Large intestine (tissue), 3 donors: ENCODE results near the gene RALA. TPM values are rescaled to one million over a fixed set of nuclear protein-coding genes. Genes with fewer than 3 reads are reported as not detected.
"Not testable (repeated sequence)": the region's sequence is repeated elsewhere in the genome, so short reads cannot be mapped to it uniquely, and the experiment has no call there.

ENCODE experiments used
- DNase-seq, 2 donors: peaks; one replicate each; pipeline versions ENCODE4 v3.0.0 to v3.0.0-alpha.2; 2013
- H3K27ac ChIP-seq: one replicate; pipeline ENCODE4 v1.5.1; 2013; ENCODE audit warnings: low read length
- H3K27me3 ChIP-seq: 2 replicates; pipeline ENCODE4 v1.6.1; 2013; ENCODE audit warnings: low read length; ENCODE audit not compliant: control insufficient read depth, insufficient read depth
- H3K36me3 ChIP-seq: 2 replicates; pipeline ENCODE4 v1.6.1; 2013; ENCODE audit warnings: low read length; ENCODE audit not compliant: control insufficient read depth, insufficient read depth
- H3K4me1 ChIP-seq: one replicate; pipeline ENCODE4 v1.6.1; 2013; ENCODE audit warnings: low read length; ENCODE audit not compliant: control insufficient read depth, insufficient read depth
- H3K4me3 ChIP-seq: one replicate; pipeline ENCODE4 v1.5.1; 2013; ENCODE audit warnings: low read length
- H3K9me3 ChIP-seq: one replicate; pipeline ENCODE4 v1.6.1; 2013; ENCODE audit warnings: mild to moderate bottlenecking, low read depth, low read length, moderate library complexity; ENCODE audit not compliant: control insufficient read depth
- WGBS: methylation state at CpG from one replicate; pipeline ENCODE4 v1.1.5; 2013; ENCODE audit warnings: low lambda C conversion rate; ENCODE audit not compliant: insufficient coverage; 5-methylcytosine and 5-hydroxymethylcytosine counted together
- polyA plus RNA-seq: library from polyadenylated mRNA; unstranded; fragments of 120-200 nt; gene quantifications from one replicate; pipeline ENCODE4 v1.2.1, GENCODE V29; 2013

RALA gene
- polyA plus RNA-seq, 1 donor: 38.7 TPM

DNA sequence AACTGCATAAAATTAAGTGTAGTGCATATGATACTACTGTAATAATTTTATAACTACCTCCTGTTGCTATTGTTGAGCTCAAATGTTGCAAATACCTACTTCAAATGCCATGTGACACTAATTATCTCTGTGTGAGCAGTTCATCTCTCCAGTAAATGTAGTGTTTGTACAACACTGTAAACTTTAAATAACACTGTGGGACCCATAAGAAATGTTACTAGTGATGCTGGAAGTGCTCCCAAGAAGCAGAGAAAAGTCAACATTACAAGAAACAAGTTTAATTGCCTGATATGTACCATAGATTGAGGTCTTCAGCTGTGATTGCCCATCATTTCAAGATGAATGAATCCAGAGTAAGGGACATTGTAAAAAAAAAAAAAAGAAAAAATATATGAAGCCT, 39.9 kb downstream of the RALA start:
- H3K36me3 ChIP-seq: peaks cover 5% of the 10 kb centered on the region
- H3K4me3 ChIP-seq: no peak overlapping the region
- no peak overlapping the region for H3K27ac ChIP-seq
- DNase-seq: no peak
- H3K9me3 ChIP-seq: no peaks in the 10 kb centered on the region
- no peaks in the 10 kb centered on the region for H3K4me1 ChIP-seq
- H3K27me3 ChIP-seq: no peaks in the 10 kb centered on the region

GRCh38 chr7:39664057-39664456, 40.7 kb downstream of the RALA start:
- H3K9me3 ChIP-seq: no peaks in the 10 kb centered on the region
- peaks cover 5% of the 10 kb centered on the region for H3K36me3 ChIP-seq
- DNase-seq: no peak
- H3K27me3 ChIP-seq: no peaks in the 10 kb centered on the region
- H3K4me1 ChIP-seq: no peaks in the 10 kb centered on the region
- no peak overlapping the region for H3K27ac ChIP-seq
- no peak overlapping the region for H3K4me3 ChIP-seq
- no CpG with 5 or more reads among the region's 1 CpG for WGBS

DNA sequence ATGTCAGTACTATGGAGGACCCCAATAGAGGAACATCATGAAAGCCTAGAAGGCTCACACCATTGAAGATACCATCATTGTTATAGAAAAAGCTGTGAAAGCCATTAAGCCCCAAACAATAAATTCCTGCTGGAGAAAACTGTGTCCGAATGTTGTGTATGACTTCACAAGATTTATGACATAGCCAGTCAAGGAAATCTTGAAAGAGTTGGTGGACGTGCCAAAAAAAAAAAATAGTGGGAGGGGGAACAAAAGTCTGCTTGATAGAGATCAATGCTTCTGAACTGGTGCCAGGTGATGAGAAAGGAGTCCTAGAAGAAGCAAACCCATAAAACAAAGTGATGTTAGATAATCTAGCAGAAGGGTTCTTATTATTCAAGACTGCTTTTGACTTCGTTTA, 41.2 kb downstream of the RALA start:
- Histone ChIP-seq H3K4me1 (no peaks in the 10 kb centered on the region), H3K9me3 (no peaks in the 10 kb centered on the region), H3K27me3 (no peaks in the 10 kb centered on the region), H3K27ac (no peak overlapping the region), H3K4me3 (no peak overlapping the region), H3K36me3 (peaks cover 5% of the 10 kb centered on the region)
- no peak for DNase-seq
- 76% methylated on average over 2 of the region's 3 CpGs for WGBS

GRCh38 chr7:39666562-39666961, 43.2 kb downstream of the RALA start:
- no CpG with 5 or more reads among the region's 2 CpGs for WGBS
- no peaks in the 10 kb centered on the region for H3K4me1 ChIP-seq
- no peaks in the 10 kb centered on the region for H3K9me3 ChIP-seq
- H3K4me3 ChIP-seq: no peak overlapping the region
- no peaks in the 10 kb centered on the region for H3K27me3 ChIP-seq
- no peak overlapping the region for H3K27ac ChIP-seq
- H3K36me3 ChIP-seq: peaks cover 5% of the 10 kb centered on the region
- DNase-seq: no peak

DNA sequence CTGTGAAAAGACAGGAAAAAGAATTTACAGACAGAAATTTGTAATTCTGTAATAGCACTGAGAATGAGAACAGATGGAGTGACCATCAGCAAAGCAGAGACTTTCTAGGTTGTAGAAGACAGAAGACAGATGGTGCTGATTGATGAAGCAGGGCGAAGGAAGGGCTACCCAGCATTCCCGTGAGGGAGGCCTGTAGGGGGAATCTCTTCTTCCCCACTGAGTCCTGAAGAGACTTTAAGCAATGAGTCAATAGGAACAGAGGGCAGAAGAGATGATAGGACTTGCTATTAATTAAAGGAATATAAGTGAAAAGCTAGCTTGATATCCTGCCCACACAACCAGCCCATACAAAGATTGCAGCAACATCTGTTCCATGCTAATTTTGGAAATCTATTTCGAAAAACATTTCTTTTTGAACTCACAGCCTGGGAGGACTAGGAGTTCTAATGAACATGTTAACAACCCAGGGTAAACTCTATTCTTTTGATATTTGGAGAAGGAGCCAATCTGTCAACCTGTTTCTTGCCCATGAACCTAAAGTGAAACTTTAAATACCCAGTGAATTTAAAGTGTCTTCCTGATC, 44.1 kb downstream of the RALA start:
- no peak for DNase-seq
- H3K27ac ChIP-seq: no peak overlapping the region
- H3K27me3 ChIP-seq: no peaks in the 10 kb centered on the region
- no peak overlapping the region for H3K4me3 ChIP-seq
- H3K4me1 ChIP-seq: no peaks in the 10 kb centered on the region
- H3K9me3 ChIP-seq: no peaks in the 10 kb centered on the region
- WGBS: 67% methylated on average over 1 of the region's 3 CpGs
- no peaks in the 10 kb centered on the region for H3K36me3 ChIP-seq

DNA sequence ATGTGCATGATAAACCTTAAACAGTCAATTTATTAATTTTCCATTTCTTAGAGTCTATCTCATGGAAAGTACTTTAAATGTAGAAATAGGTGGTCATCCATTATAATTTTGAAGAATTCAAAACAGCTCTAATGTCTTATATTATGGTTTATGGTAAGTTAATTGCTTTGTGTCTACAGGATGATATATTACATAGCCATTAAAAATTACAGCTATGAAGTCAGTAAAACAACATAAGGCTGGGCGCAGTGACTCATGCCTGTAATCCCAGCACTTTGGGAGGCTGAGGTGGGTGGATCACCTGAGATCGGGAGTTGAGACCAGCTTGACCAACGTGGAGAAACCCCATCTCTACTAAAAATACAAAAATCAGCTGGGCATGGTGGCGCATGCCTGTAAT, 44.9 kb downstream of the RALA start:
- H3K4me1 ChIP-seq, H3K27me3 ChIP-seq, DNase-seq, H3K9me3 ChIP-seq, H3K36me3 ChIP-seq, H3K27ac ChIP-seq, H3K4me3 ChIP-seq: not testable (repeated sequence)
- WGBS: 100% methylated on average over 1 of the region's 4 CpGs

DNA sequence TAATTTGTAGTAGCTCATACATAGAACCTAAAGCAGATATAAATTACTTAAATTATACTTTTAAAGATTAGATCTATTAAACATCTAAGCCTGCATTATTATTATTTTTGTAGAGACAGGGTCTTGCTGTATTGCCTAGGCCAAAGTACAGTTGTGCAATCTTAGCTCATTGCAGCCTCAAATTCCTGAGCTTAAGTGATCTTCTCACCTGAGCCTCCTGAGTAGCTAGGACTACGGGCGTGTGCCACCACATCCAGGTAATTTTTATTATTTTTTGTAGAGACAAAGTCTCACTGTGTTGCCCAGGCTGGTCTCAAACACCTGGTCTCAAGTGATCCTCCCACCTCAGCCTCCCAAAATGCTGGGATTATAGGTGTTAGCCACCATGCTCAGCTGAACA, 46.7 kb downstream of the RALA start:
- Histone ChIP-seq H3K27me3 (no peaks in the 10 kb centered on the region), H3K4me1 (no peaks in the 10 kb centered on the region), H3K4me3 (no peak overlapping the region), H3K27ac (no peak overlapping the region), H3K36me3 (no peaks in the 10 kb centered on the region), H3K9me3 (no peaks in the 10 kb centered on the region)
- WGBS: no CpG with 5 or more reads among the region's 2 CpGs
- DNase-seq: no peak

DNA sequence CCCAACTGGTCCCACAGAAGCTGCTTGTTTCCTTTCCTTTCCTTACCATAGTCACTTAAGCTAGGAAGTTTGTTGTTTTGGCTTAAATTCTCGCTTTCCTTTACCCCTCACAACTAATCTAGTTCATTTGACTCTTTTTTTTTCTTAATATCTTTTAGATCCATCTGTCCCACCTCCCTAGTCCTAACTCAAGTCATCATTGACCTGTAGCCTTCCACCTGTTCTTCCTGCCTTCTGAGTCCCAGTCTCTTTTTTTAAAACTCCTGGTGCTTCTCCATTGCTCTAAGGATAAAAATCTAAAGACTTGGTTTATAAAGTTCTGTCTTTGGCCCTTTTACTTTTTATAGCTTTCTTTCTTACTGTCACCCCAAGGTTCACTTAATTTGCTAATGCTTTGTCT, 47.6 kb downstream of the RALA start:
- Histone ChIP-seq H3K27ac (no peak overlapping the region), H3K4me3 (no peak overlapping the region), H3K27me3 (no peaks in the 10 kb centered on the region), H3K9me3 (no peaks in the 10 kb centered on the region), H3K4me1 (no peaks in the 10 kb centered on the region), H3K36me3 (no peaks in the 10 kb centered on the region)
- no peak for DNase-seq
- WGBS: 0% methylated on average over 1 of the region's 1 CpG

- Histone ChIP-seq H3K4me3 (no peak overlapping the region), H3K36me3 (no peaks in the 10 kb centered on the region), H3K27me3 (no peaks in the 10 kb centered on the region), H3K4me1 (no peaks in the 10 kb centered on the region), H3K27ac (no peak overlapping the region), H3K9me3 (no peaks in the 10 kb centered on the region)
- no peak for DNase-seq
Measured at GRCh38 chr7:39672176-39672575, 48.8 kb downstream of the RALA start.

- no peak overlapping the region for H3K27ac ChIP-seq
Measured at GRCh38 chr7:39673868-39674267, 50.5 kb downstream of the RALA start.

GRCh38 chr7:39674406-39674805, 51.0 kb downstream of the RALA start:
- Histone ChIP-seq H3K27me3 (no peaks in the 10 kb centered on the region), H3K36me3 (no peaks in the 10 kb centered on the region), H3K27ac (no peak overlapping the region), H3K9me3 (no peaks in the 10 kb centered on the region), H3K4me1 (no peaks in the 10 kb centered on the region), H3K4me3 (no peak overlapping the region)
- DNase-seq: no peak
- WGBS: 100% methylated on average over 1 of the region's 1 CpG

More at GRCh38 chr7:39673868-39674267, 50.5 kb downstream of the RALA start:
- WGBS: 100% methylated on average over 2 of the region's 3 CpGs
- no peaks in the 10 kb centered on the region for H3K9me3 ChIP-seq
- H3K4me1 ChIP-seq: no peaks in the 10 kb centered on the region
- no peaks in the 10 kb centered on the region for H3K27me3 ChIP-seq
- DNase-seq: no peak
- no peaks in the 10 kb centered on the region for H3K36me3 ChIP-seq
- no peak overlapping the region for H3K4me3 ChIP-seq
